Thoracic aorta (tissue), 2 donors: ENCODE data around the gene KLHL1. TPM values are rescaled to one million over a fixed set of nuclear protein-coding genes. Genes with fewer than 3 reads are reported as not detected.

ENCODE experiments used
- ATAC-seq: fragments of 150-250 bp; one replicate; pipeline ENCODE4 v1.8.0; 2017; ENCODE audit warnings: low read depth; ENCODE audit not compliant: insufficient number of reproducible peaks, low FRiP score
- DNase-seq: peaks from one replicate; pipeline ENCODE4 v3.0.0-alpha.2; 2020; ENCODE audit warnings: low spot score
- H3K27ac ChIP-seq, 2 donors: fragments of 200-600 bp; sonication (generic); 1 replicate in 1 of 2; 2 replicates in 1 of 2; pipeline ENCODE4 v1.5.1; 2016; ENCODE audit warnings: mild to moderate bottlenecking in 2 of 2, moderate library complexity in 2 of 2
- H3K27me3 ChIP-seq: fragments of 200-600 bp; sonication (generic); replicated peaks from 2 replicates; pipeline ENCODE4 v1.6.0; 2016; ENCODE audit warnings: mild to moderate bottlenecking; ENCODE audit not compliant: insufficient read depth
- H3K36me3 ChIP-seq: fragments of 200-600 bp; sonication (generic); one replicate; pipeline ENCODE4 v1.5.1; 2016
- H3K4me1 ChIP-seq, 2 donors: fragments of 200-600 bp; sonication (generic); 1 replicate in 1 of 2; 2 replicates in 1 of 2; pipeline versions ENCODE4 v1.5.1 to v1.6.0; 2016; ENCODE audit warnings: low read depth in 2 of 2, mild to moderate bottlenecking in 1 of 2; ENCODE audit not compliant: control insufficient read depth in 1 of 2
- H3K4me3 ChIP-seq: fragments of 200-600 bp; sonication (generic); 2 replicates; pipeline ENCODE4 v1.5.1; 2016; ENCODE audit warnings: mild to moderate bottlenecking
- H3K9me3 ChIP-seq: fragments of 200-600 bp; sonication (generic); 2 replicates; pipeline ENCODE4 v1.5.1; 2016
- CTCF ChIP-seq: fragments of 200-600 bp; sonication (generic); IDR thresholded peaks from one replicate; pipeline ENCODE4 v1.5.1; 2019; ENCODE audit warnings: antibody characterized with exemption
- total RNA-seq, 2 donors: library from RNA; depleted of rRNA; stranded (reverse); fragments of >200 nt; gene quantifications; one replicate each; pipeline versions ENCODE4 v1.1.0 to v1.2.3, GENCODE V29; 2016

KLHL1 gene
- total RNA-seq, 2 donors from 2014 or later = not detected

- Histone ChIP-seq H3K27me3 (no peaks in the 10 kb centered on the region), H3K4me1 (no peaks in the 10 kb centered on the region), H3K4me3 (no peak overlapping the region), H3K9me3 (no peaks in the 10 kb centered on the region), H3K27ac (no peak overlapping the region), H3K36me3 (no peaks in the 10 kb centered on the region)
- DNase-seq = no peak
- ATAC-seq = no peak
- TF ChIP-seq CTCF = no peak
Observed at GRCh38 chr13:70043685-70044084, 64.6 kb downstream of the KLHL1 start.

- no peak for ATAC-seq
- no peaks in the 10 kb centered on the region for H3K27me3 ChIP-seq
- H3K4me1 ChIP-seq = no peaks in the 10 kb centered on the region
- H3K36me3 ChIP-seq = no peaks in the 10 kb centered on the region
- no peaks in the 10 kb centered on the region for H3K9me3 ChIP-seq
- no peak overlapping the region for H3K27ac ChIP-seq
- H3K4me3 ChIP-seq = no peak overlapping the region
- no peak for DNase-seq
- no peak for TF ChIP-seq CTCF
Observed at GRCh38 chr13:70042193-70042592, 66.1 kb downstream of the KLHL1 start.

GRCh38 chr13:70034286-70034685 lies 74.0 kb downstream of the KLHL1 start:
- DNase-seq = no peak
- Histone ChIP-seq H3K9me3 (no peaks in the 10 kb centered on the region), H3K4me3 (no peak overlapping the region), H3K27ac (no peak overlapping the region), H3K36me3 (no peaks in the 10 kb centered on the region), H3K27me3 (no peaks in the 10 kb centered on the region), H3K4me1 (no peaks in the 10 kb centered on the region)
- no peak for TF ChIP-seq CTCF
- ATAC-seq = no peak

GRCh38 chr13:70027551-70027950 lies 80.7 kb downstream of the KLHL1 start:
- H3K4me1 ChIP-seq = no peaks in the 10 kb centered on the region
- H3K4me3 ChIP-seq = no peak overlapping the region
- no peak for DNase-seq
- no peak overlapping the region for H3K27ac ChIP-seq
- H3K27me3 ChIP-seq = no peaks in the 10 kb centered on the region
- H3K9me3 ChIP-seq = no peaks in the 10 kb centered on the region
- TF ChIP-seq CTCF = no peak
- no peaks in the 10 kb centered on the region for H3K36me3 ChIP-seq
- no peak for ATAC-seq

GRCh38 chr13:70023516-70023915 lies 84.7 kb downstream of the KLHL1 start:
- Histone ChIP-seq H3K27me3 (no peaks in the 10 kb centered on the region), H3K36me3 (no peaks in the 10 kb centered on the region), H3K27ac (no peak overlapping the region), H3K9me3 (no peaks in the 10 kb centered on the region), H3K4me3 (no peak overlapping the region), H3K4me1 (no peaks in the 10 kb centered on the region)
- TF ChIP-seq CTCF = no peak
- no peak for DNase-seq
- no peak for ATAC-seq
